Small intestine (tissue), 7 donors: ENCODE results near the gene HOTAIR. TPM values are rescaled to one million over a fixed set of nuclear protein-coding genes. Genes with fewer than 3 reads are reported as not detected.

ENCODE experiments used
- DNase-seq, 2 donors: peaks; one replicate each; pipeline versions ENCODE4 v3.0.0 to v3.0.0-alpha.2; 2013
- FAIRE-seq: peaks from 2 replicates; lab custom pipeline; 2012; peaks lifted over from hg19 to GRCh38; lab: Jason Lieb, UNC
- H3K27ac ChIP-seq, 3 donors: one replicate each; pipeline ENCODE4 v1.5.1; 2013; ENCODE audit warnings: low read length in 2 of 3, mild to moderate bottlenecking in 2 of 3, control low read depth in 1 of 3, inconsistent platforms in 1 of 3, low read depth in 1 of 3, moderate library complexity in 1 of 3
- H3K27me3 ChIP-seq, 3 donors: one replicate each; pipeline ENCODE4 v1.6.1; 2013; ENCODE audit warnings: low read length in 3 of 3, inconsistent platforms in 1 of 3; ENCODE audit not compliant: control insufficient read depth in 3 of 3, insufficient read depth in 3 of 3
- H3K36me3 ChIP-seq, 3 donors: one replicate each; pipeline ENCODE4 v1.6.1; 2013; ENCODE audit warnings: low read length in 3 of 3, inconsistent platforms in 1 of 3, low read depth in 1 of 3, mild to moderate bottlenecking in 1 of 3, moderate library complexity in 1 of 3; ENCODE audit not compliant: control insufficient read depth in 3 of 3, insufficient read depth in 2 of 3
- H3K4me1 ChIP-seq, 3 donors: one replicate each; pipeline ENCODE4 v1.6.1; 2013; ENCODE audit warnings: low read length in 2 of 3, inconsistent platforms in 1 of 3, low read depth in 1 of 3, mild to moderate bottlenecking in 1 of 3, moderate library complexity in 1 of 3; ENCODE audit not compliant: control insufficient read depth in 3 of 3, insufficient read depth in 2 of 3
- H3K4me3 ChIP-seq, 3 donors: one replicate each; pipeline ENCODE4 v1.5.1; 2013; ENCODE audit warnings: low read length in 3 of 3, control low read depth in 1 of 3, inconsistent platforms in 1 of 3, low read depth in 1 of 3, mild to moderate bottlenecking in 1 of 3, moderate library complexity in 1 of 3
- H3K9me3 ChIP-seq, 2 donors: one replicate each; pipeline ENCODE4 v1.6.1; 2013; ENCODE audit warnings: low read depth in 1 of 2, low read length in 1 of 2; ENCODE audit not compliant: control insufficient read depth in 2 of 2, insufficient read depth in 1 of 2
- WGBS, 3 donors: extraction: QIAGEN DNeasy Blood & Tissue Kit; methylation state at CpG; one replicate each; pipeline ENCODE4 v1.1.7; 2013; 5-methylcytosine and 5-hydroxymethylcytosine counted together
- polyA plus RNA-seq, 4 donors: library from polyadenylated mRNA; stranded (reverse) in 3 of 4; unstranded in 1 of 4; fragments of 200-250 nt in 3 of 4; fragments of 120-200 nt in 1 of 4; gene quantifications; one replicate each; pipeline versions ENCODE4 v1.2.1 to v1.2.3, GENCODE V29; 2013
- donor health status: healthy with polysubstance abuse.
- donor health status: control.
- donor health status: control.
- donor health status: Bipolar disorder and iron deficiency.
- donor health status: healthy.

Gene HOTAIR
- polyA plus RNA-seq, 4 donors = 0.24 TPM; not detected in 3

- no peaks in the 10 kb centered on the region for H3K9me3 ChIP-seq
- H3K27me3 ChIP-seq = peaks cover 23 to 99% (median 88%) of the 10 kb centered on the region in 3 donors
- WGBS, 3 donors = 6 to 7% (median 6%) methylated on average over 37 to 38 of the region's 38 CpGs
- H3K27ac ChIP-seq = no peak overlapping the region
- DNase-seq = no peak
- no peaks in the 10 kb centered on the region for H3K4me1 ChIP-seq
- FAIRE-seq = no peak
- H3K4me3 ChIP-seq = no peak overlapping the region
- no peaks in the 10 kb centered on the region for H3K36me3 ChIP-seq
These were observed 21.7 kb downstream of the HOTAIR start for GRCh38 chr12:53952871-53953734.

GRCh38 chr12:53952335-53952694, 22.4 kb downstream of the HOTAIR start:
- Histone ChIP-seq H3K9me3 (no peaks in the 10 kb centered on the region), H3K27me3 (peaks cover 19 to 99% (median 88%) of the 10 kb centered on the region in 3 donors), H3K27ac (no peak overlapping the region), H3K4me3 (no peak overlapping the region), H3K36me3 (no peaks in the 10 kb centered on the region), H3K4me1 (no peaks in the 10 kb centered on the region)
- FAIRE-seq = no peak
- DNase-seq = no peak
- WGBS, 3 donors = 2 to 9% (median 8%) methylated on average over 13 of the region's 13 CpGs

- WGBS, 3 donors = 4 to 12% (median 6%) methylated on average over 47 of the region's 47 CpGs
- Histone ChIP-seq H3K27me3 (peaks cover 21 to 99% (median 86%) of the 10 kb centered on the region in 3 donors), H3K4me3 (no peak overlapping the region), H3K4me1 (no peaks in the 10 kb centered on the region), H3K27ac (no peak overlapping the region), H3K36me3 (no peaks in the 10 kb centered on the region), H3K9me3 (no peaks in the 10 kb centered on the region)
- DNase-seq = no peak
- no peak for FAIRE-seq
These were observed 23.0 kb downstream of the HOTAIR start for GRCh38 chr12:53951577-53952334.

- no peaks in the 10 kb centered on the region for H3K4me1 ChIP-seq
- no peak overlapping the region for H3K4me3 ChIP-seq
- H3K9me3 ChIP-seq = no peaks in the 10 kb centered on the region
- WGBS, 3 donors = 5 to 8% (median 5%) methylated on average over 34 of the region's 34 CpGs
- peaks cover 25 to 98% (median 84%) of the 10 kb centered on the region in 3 donors for H3K27me3 ChIP-seq
- DNase-seq (no peak), FAIRE-seq (no peak)
- H3K27ac ChIP-seq = no peak overlapping the region
- H3K36me3 ChIP-seq = no peaks in the 10 kb centered on the region
These were observed 23.8 kb downstream of the HOTAIR start for GRCh38 chr12:53950789-53951576.

GRCh38 chr12:53950437-53950773, 24.3 kb downstream of the HOTAIR start:
- H3K27me3 ChIP-seq = peaks cover 28 to 98% (median 84%) of the 10 kb centered on the region in 3 donors
- no peak overlapping the region for H3K4me3 ChIP-seq
- 6 to 8% (median 7%) methylated on average over 10 of the region's 10 CpGs for WGBS, 3 donors
- no peak for FAIRE-seq
- no peaks in the 10 kb centered on the region for H3K36me3 ChIP-seq
- H3K27ac ChIP-seq = no peak overlapping the region
- no peaks in the 10 kb centered on the region for H3K4me1 ChIP-seq
- no peaks in the 10 kb centered on the region for H3K9me3 ChIP-seq
- no peak for DNase-seq

- H3K27ac ChIP-seq = no peak overlapping the region
- FAIRE-seq (no peak), DNase-seq (no peak)
- peaks cover 25 to 99% (median 84%) of the 10 kb centered on the region in 3 donors for H3K27me3 ChIP-seq
- H3K36me3 ChIP-seq = no peaks in the 10 kb centered on the region
- no peaks in the 10 kb centered on the region for H3K4me1 ChIP-seq
- no peak overlapping the region for H3K4me3 ChIP-seq
- no peaks in the 10 kb centered on the region for H3K9me3 ChIP-seq
- WGBS, 3 donors = 4 to 7% (median 5%) methylated on average over 32 to 34 of the region's 34 CpGs
These were observed 24.9 kb downstream of the HOTAIR start for GRCh38 chr12:53949631-53950436.

- Histone ChIP-seq H3K9me3 (no peaks in the 10 kb centered on the region), H3K36me3 (no peaks in the 10 kb centered on the region), H3K4me1 (no peaks in the 10 kb centered on the region), H3K27me3 (peaks cover 22 to 99% (median 84%) of the 10 kb centered on the region in 3 donors), H3K4me3 (no peak overlapping the region), H3K27ac (no peak overlapping the region)
- DNase-seq (no peak), FAIRE-seq (no peak)
- 33 to 45% (median 36%) methylated on average over 9 of the region's 9 CpGs for WGBS, 3 donors
These were observed 25.8 kb downstream of the HOTAIR start for GRCh38 chr12:53948650-53949593.
